Measurements from ENCODE around the gene GAN.

DNA sequence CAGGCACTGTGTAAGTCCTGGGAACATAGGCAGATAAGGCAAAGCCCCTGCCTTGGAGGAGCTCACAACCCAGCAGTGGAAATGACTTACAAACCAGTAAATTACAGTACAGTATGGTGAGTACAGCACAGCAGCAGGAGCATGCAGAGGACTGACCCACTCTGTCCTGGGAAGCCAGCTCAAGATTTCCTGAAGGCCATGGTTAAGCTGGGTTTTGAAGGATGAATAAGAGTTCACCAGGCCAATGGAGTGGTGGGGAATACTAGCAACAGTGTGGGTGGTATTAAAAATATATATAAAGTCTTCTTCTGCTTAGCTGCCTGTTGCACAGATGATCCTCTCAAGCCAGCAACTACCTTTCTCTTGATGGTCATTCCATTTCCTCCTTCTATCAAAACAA lies 3.0 kb upstream of the GAN start:
- TF ChIP-seq POLR2AphosphoS5 (IDR thresholded peaks at IDR 0.05; ENCODE audit: low read depth, low read length) (no peak), POLR2A (IDR thresholded peaks at IDR 0.05; ENCODE audit: low read depth, low read length) (no peak)
